ENCODE measurements around the gene VCPKMT. TPM values are rescaled to one million over a fixed set of nuclear protein-coding genes. Genes with fewer than 3 reads are reported as not detected.

VCPKMT gene
- total and polyA plus RNA-seq, 9 of the 15 experiments (the other 6 are each of a cell fraction or from before 2014, with no cell fraction given), result 2.7 to 7.8 (median 6.3) TPM

DNA sequence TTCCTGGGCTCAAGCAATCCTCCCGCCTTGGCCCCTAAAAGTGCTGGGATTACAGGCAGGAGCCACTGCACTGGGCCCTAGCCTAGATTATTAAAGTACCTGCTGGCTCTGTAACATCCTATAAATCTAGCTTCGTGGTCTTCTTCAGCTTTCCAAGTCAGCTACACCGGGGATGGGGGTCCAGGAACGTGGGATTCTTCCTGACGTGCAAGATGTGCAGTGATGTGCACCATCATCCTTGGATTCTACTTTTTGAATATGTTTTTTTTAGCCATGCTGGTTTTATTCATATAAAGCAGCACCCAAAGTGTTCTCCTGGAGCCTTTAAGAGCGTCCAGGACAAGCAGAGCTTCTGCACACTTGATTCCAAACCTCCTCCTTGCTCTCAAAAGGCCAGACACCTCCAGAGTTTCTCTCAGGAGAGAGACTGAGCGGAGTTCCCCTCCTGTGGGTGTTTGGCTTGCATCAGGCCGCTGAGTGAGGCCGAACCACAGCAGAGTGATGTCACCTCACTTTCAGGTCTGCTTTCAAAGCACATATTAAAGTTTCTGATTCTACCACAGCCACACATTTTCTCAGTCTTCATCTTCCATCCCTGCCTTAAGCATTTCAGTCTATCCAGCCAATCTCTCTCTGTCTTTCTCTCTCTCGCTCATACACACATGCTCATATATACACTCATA lies 33.4 kb downstream of the VCPKMT start (continued):
- TF ChIP-seq, protein P1, sequence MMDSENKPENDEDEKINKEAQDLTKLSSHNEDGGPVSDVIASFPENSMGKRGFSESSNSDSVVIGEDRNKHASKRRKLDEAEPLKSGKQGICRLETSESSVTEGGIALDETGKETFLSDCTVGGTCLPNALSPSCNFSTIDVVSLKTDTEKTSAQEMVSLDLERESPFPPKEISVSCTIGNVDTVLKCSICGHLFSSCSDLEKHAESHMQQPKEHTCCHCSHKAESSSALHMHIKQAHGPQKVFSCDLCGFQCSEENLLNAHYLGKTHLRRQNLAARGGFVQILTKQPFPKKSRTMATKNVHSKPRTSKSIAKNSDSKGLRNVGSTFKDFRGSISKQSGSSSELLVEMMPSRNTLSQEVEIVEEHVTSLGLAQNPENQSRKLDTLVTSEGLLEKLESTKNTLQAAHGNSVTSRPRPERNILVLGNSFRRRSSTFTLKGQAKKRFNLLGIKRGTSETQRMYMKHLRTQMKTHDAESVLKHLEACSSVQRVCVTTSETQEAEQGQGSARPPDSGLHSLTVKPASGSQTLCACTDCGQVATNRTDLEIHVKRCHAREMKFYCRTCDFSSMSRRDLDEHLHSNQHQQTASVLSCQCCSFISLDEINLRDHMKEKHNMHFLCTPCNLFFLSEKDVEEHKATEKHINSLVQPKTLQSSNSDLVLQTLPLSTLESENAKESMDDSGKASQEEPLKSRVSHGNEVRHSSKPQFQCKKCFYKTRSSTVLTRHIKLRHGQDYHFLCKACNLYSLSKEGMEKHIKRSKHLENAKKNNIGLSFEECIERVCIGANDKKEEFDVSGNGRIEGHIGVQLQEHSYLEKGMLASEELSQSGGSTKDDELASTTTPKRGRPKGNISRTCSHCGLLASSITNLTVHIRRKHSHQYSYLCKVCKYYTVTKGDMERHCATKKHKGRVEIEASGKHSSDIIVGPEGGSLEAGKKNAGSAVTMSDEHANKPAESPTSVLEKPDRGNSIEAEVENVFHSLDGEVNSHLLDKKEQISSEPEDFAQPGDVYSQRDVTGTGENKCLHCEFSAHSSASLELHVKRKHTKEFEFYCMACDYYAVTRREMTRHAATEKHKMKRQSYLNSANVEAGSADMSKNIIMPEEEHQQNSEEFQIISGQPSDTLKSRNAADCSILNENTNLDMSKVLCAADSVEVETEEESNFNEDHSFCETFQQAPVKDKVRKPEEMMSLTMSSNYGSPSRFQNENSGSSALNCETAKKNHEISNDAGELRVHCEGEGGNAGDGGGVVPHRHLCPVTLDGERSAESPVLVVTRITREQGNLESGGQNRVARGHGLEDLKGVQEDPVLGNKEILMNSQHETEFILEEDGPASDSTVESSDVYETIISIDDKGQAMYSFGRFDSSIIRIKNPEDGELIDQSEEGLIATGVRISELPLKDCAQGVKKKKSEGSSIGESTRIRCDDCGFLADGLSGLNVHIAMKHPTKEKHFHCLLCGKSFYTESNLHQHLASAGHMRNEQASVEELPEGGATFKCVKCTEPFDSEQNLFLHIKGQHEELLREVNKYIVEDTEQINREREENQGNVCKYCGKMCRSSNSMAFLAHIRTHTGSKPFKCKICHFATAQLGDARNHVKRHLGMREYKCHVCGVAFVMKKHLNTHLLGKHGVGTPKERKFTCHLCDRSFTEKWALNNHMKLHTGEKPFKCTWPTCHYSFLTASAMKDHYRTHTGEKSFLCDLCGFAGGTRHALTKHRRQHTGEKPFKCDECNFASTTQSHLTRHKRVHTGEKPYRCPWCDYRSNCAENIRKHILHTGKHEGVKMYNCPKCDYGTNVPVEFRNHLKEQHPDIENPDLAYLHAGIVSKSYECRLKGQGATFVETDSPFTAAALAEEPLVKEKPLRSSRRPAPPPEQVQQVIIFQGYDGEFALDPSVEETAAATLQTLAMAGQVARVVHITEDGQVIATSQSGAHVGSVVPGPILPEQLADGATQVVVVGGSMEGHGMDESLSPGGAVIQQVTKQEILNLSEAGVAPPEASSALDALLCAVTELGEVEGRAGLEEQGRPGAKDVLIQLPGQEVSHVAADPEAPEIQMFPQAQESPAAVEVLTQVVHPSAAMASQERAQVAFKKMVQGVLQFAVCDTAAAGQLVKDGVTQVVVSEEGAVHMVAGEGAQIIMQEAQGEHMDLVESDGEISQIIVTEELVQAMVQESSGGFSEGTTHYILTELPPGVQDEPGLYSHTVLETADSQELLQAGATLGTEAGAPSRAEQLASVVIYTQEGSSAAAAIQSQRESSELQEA (IDR thresholded peaks at IDR 0.05; ENCODE audit: low read depth), result no peak
- TF ChIP-seq PTTG1 (tag; IDR thresholded peaks at IDR 0.05; ENCODE audit: low read depth) (no peak), POLR3G (IDR thresholded peaks at IDR 0.05; ENCODE audit: extremely low read depth, insufficient read length, insufficient replicate concordance) (no peak), ASH1L (IDR thresholded peaks at IDR 0.05; ENCODE audit: borderline replicate concordance, low read depth, partially characterized antibody) (no peak)

All from K562 (cell line).